HG03066 (cell line): ENCODE data around the gene TBC1D9.
"Not testable (repeated sequence)": the region's sequence is repeated elsewhere in the genome, so short reads cannot be mapped to it uniquely, and the experiment has no call there.

Experiments used
- ATAC-seq: cut with Tn5 transposase; IDR thresholded peaks from one replicate; pipeline ENCODE4 v1.9.1; 2021; ENCODE audit warnings: low read depth; ENCODE audit not compliant: unreplicated experiment

The TBC1D9 gene

DNA sequence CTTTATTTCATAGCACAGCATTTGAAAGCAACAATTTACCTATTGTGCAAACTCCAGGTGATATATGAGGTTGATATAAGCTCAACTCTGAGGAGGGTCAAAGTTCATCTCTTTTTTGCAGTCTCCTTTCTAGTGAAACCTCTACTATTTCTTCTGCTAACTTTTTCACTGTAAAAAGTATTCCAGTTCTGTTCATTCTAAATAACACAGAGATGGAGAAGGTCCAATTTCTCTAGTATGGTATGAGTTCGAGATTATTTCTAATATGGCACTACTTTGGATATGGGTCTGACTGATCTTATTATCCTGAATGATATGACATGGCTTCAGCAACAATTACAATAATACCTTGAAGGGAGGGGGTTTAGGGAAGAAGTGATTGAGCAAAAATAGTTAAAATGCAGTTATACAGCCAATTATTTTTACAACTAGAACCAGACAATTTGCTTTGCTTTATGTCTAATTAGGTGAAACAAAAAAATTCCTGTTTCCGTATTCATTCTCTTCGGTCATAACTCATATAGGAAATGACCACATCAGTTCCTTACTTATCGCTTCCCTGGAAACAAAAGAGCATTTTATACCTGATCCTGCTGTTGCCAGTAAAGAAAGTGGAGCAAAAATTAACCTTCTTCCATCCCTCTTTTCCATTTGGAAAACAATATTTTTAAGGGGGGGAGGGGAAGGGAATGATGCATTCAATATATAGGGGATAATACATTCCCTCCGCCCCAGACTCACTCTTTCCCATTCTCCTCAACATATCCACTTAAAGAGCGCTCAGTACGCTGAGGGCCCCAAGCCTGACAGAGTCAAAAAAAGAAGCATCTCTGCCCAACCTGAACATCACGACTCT, 1.0 kb downstream of the TBC1D9 start:
- no peak for ATAC-seq

DNA sequence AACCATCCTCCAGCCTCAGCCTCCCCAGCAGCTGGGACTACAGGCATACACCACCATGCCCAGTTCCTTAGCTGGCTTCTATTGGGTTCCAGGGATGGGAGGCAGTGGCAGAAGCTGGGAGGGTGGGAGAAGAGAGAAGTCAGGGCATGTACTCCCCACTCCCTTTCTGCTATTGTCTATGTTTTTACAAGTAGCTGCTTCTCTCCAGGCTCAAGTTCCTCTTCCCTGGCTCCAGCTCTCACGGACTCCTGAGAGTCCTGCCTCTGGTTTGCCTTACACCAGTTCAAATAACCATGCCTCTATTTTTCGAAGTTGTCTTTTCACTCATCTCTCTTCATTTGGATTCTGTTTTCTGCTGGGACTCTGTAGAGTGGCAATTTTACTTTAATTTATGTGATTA, 2.9 kb downstream of the TBC1D9 start:
- no peak for ATAC-seq

DNA sequence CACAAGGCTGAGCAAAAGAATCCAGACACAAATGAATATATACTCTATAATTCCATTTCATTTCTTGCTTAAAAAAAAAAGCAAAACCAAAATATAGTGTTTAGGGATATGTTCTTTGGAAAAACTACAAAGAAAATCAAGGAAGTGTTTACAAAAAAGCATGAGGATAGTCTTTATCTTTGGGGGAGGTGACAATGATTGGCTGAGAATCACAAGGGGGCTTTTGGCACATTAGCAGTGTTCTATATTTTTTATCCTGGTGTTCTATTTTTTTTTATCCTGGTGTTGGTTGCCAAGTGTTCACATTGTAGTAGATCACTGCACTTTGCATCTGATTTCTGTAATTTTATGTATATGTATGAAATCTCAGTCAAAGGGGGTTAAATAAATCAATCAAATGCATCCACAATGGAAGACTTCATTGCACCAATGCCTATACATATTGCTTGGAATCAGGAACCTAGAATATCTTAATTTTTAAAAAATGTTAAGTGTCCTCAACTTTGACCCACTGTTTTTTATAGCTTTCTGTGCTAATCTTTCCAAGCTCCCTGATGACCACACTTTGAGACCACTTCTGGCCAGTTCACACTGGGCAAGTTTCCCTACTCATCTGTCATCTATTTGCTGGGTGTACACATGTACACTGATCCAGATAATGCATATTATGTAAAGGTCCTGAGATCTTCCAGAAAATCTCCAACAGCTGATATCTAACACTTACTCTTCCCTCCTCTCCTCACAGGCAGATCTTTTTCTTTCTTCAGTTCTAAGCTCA, 3.7 kb downstream of the TBC1D9 start:
- no peak for ATAC-seq

DNA sequence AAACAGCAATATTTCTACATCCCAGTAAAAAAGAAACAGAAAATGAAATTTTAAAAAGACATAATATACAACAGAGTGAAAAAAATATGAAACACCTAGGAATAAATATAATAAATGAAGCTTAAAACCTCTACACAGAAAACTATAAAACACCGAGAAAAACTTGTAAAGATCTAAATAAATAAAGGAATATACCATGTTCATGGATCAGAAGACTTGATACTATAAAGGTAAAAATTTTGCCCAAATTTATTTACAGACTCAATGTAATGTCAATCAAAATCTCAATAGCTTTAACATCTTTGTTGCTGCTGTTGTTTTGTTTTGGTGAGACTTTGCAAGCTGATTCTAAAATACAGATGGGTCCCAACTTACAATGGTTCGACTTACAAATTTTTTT, 5.7 kb downstream of the TBC1D9 start:
- no peak for ATAC-seq

DNA sequence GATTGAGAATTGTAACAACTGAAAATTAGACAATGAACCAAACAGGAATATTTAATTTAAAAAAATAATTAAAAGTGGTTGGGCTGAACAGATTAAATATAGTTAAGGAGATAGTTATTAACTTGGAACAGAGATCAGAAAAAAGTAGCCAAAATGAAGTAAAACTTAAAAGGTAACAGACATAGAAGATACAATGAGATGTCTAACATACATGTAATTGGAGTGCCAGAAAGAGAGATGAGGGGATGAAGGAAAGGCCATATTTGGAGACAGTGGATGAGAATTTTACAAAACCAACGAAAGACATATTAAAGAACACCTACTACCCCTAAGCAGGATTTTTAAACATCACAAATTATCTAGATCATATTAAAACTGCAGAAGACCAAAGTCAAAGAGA, 8.0 kb downstream of the TBC1D9 start:
- ATAC-seq = no peak

DNA sequence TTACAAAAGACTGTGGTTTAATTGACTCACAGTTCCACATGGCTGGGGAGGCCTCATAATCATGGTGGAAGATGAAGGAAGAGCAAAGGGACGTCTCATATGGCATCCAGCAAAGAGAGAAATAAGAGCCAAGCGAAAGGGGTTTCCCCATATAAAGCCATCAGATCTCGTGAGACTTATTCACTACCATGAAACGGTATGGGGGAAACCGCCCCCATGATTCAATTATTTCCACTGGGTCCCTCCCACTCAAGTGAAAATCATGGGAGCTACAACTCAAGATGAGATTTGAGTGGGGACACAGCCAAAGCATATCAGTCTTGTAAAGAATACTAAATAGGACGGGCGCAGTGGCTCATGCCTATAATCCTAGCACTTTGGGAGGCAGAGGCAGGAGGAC, 9.6 kb downstream of the TBC1D9 start:
- ATAC-seq = not testable (repeated sequence)

DNA sequence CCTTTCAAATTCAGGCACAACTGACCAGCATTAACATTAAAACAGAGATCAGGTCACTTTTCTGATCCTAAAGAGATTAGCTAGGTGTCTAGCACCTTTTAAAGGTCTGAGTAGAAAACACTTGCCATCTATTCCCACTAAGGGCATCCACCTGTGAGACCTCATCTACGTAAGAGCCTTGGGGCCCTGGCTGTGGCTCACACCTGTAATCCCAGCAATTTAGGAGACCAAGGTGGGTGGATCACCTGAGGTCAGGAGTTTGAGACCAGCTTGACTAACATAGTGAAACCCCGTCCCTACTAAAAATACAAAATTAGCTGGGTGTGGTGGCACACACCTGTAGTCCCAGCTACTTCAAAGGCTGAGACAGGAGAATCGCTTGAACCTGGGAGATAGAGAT, 11.8 kb downstream of the TBC1D9 start:
- ATAC-seq = no peak

DNA sequence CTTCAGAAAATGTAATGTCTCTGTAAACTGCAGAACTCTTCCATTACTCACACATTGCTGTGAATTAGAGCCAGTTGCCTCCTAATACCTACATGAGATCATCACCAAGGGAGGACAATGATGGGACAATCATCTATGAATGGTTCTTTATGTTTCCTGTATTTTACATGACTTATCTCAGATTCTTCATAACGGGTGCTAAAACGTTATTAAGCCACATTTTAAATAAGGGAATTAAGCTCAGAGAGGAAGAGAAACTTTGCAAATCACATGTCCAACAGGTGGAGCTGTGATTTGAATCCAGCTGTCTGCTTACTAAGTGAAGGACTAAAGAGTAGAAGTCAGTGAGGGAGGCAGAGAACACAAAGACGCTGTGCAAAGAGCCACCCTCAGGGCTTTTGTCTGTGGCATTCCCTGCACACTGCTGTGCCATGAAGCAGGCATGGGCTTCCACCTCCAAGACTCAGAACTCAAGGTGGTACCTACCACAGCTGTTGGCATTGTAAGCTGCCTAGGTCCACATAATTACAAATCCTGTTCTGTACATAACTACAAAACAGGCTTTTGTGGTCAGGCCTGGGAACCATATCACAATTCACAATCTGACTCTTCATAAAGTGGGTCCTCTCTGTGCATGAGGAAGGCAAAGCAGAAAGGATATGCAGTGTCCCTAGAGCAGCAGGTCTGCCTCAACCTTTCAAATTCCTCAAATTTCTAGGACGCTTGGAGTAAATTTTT, 12.8 kb downstream of the TBC1D9 start:
- peak; percentile 71 for ATAC-seq

DNA sequence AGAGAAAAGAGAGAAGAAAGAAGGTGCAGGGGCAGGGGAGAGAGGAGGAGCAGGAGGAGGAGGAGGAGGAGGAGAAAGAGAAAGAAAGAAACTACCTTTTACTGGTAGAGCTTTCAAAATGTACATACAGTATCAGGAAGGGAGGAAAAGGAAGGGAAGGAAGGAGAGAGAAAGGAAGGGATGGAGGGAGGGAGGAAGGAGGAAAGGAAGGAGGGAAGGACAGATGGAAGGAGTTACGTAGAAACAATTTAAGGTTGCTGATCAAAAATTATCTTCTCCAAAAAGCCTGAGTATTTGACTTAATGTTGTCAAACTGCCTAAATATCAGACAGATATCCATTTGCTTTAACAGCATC, 13.4 kb downstream of the TBC1D9 start:
- peak; percentile 22 for ATAC-seq

DNA sequence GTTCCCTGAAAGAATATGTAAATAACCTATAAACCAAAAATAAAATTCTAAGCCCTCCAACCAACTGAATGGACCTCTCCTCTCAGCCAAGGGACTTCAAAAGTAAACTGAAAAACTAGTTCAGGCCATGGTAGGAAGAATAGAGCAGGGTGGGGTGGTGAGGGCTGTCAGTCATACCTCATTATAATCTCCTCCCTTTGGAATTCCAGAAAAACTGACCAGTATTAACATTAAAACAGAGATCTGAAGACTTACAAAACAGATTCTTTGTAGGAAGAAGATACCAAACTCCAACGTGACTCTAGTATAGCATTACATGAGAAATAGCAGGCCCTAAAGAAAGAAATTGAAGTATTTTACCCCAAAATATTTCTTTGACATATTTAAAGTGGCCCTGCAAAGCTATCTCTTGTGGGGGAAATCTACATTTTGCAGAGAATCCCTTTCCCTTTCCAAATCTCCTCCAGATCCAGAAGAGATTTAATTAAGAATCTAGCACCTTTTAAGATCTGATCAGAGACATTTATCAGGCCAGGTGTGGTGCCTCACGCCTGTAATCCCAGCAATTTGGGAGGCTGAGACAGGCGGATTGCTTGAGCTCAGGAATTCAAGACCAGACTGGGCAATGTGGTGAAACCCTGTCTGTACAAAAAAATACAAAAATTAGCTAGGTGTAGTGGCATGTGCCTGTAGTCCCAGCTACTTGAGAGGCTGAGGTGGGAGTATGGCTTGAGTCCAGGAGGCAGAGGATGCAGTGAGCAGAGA, 15.1 kb downstream of the TBC1D9 start:
- ATAC-seq = no peak

DNA sequence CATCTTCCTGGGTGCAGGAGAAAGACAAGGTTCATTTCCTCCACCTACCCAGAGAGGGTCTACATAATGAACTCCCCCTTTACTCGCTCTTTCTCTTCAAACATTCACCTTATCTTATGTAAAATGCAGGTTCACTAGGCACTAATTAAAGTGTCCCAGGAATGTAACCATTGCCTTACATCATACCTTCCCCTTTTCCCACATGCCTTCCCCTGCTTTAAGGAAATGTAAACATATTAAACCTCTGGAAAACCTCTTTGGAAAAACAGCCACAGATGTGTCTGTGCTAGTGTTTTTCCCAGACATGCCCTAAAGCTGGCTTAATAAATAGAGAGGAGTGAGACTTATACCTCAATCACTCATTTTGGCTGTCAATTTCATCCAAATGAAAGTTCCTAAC, 15.8 kb downstream of the TBC1D9 start:
- no peak for ATAC-seq

DNA sequence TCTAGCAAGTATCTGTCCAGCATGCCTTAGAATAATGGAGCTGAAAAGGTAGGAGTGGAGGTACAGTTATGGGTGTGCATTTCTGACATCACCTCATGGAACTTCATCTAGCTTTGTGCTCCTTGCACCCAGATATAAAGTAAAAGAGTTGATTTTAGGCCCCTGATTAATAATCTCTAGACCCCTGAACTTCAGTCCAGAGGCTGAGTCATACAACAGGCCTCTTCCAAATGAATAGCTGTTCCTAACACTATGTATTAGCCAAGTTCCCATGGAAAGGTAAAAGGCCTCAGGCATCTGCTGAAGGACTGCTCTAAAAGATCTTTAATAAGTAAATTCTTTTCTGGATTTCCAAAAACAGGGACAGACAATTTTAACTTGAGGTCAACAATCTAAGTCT, 16.2 kb downstream of the TBC1D9 start:
- ATAC-seq = no peak

DNA sequence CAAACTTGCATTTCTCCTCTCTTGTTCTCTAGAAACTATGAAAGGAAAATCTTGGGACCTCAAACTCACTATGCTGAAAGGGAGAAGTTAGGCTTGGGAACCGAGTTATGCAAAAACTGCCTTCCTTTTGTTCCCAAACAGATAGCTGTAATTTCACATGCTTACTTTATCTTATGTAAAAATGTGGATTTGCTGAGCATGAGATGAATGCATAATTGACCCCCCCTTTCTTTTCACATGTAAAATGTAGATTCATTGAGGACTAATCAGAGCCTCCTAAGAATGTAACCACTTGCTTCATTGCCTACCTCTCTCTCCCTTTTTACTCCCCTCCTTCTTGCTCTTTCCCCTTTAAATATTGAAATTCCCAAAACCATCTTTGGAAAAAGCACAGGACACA, 18.0 kb downstream of the TBC1D9 start:
- no peak for ATAC-seq

DNA sequence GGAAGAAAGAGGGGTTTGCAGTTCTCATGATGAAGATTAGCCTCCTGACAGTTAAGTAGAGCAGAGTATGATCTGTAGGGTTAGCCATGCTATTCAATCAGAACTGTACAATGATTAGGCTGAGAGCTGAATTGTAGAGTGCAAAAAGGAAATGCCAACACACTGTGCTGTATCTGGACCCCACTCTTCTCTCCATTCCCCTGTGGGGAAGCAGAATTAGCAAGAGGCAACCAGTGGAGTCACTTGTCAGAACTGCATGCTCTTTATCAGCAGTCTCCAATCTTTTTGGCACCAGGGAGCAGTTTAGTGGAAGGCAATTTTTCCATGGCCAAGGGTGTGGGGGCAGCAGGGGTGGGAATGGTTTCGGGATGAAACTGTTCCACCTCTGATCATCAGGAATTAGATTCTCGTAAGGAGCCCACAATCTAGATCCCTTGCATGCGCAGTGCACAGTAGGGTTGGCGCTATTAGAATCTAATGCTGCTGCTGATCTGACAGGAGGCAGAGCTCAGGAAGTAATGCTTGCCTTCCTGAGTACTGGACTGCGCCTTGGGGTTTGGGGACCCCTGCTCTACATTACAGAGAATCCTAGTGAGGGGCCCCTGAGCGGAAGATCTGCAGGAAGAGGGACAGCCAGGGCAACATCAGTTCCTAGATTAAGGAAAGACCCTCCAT, 19.4 kb downstream of the TBC1D9 start:
- ATAC-seq = no peak

DNA sequence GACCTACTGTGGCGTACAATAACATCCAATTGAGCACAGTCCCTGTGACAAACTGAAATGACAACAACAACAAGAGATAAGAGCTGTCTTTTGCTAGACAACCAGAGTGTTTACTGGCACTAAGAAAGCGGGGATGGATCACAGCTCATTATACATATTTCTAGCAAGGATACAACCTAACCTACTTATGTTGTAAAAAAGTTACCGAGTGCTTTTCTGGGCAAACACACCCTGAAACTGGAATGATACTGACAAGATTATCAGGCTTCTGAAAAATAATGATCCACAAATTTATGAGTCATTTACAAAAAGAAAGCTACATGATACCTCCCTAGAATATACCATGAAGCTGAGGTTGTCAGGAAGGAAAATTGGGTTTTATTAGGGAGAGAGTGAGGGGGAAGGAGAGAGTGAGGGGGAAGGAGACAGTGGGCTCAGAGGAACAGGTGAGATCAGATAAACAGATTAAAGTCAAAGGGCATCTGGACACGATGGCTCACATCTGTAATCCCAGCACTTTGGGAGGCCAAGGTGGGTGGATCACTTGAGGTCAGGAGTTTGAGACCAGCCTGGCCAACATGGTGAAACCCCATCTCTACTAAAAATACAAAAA, 20.3 kb downstream of the TBC1D9 start:
- ATAC-seq = no peak

DNA sequence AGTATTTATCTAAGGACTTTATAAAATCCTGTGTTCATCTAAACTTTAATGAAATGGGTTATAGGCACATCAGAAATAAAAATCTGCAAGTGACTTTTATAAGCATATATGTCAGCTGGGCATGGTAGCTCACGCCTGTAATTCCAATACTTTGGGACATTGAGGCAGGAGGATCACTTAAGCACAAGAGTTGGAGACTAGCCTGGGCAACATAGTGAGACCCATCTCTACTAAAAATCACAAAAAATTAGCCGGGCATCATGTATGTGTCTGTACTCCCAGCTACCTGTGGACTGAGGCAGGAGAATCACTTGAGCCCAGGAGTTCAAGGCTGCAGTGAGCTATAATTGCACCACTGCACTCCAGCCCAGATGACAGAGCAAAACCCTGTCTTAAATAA, 20.9 kb downstream of the TBC1D9 start:
- no peak for ATAC-seq

DNA sequence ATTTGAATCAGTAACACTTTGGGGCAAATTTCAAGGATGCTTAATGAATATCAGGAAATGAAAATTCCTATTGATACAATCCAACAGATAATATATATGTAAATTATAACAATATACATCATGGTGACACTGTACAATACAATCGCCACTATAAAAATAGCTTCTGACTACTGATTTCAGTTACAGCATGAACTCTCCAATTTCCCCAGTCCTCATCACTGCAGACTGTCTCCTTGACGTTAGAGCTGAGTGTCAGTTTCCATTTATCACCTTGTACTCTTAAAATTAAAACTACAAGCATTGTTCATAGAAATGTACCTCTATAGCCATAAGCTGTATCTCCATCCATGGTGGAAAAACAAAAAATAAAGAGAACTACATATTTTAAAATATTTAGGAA, 23.4 kb downstream of the TBC1D9 start:
- no peak for ATAC-seq

DNA sequence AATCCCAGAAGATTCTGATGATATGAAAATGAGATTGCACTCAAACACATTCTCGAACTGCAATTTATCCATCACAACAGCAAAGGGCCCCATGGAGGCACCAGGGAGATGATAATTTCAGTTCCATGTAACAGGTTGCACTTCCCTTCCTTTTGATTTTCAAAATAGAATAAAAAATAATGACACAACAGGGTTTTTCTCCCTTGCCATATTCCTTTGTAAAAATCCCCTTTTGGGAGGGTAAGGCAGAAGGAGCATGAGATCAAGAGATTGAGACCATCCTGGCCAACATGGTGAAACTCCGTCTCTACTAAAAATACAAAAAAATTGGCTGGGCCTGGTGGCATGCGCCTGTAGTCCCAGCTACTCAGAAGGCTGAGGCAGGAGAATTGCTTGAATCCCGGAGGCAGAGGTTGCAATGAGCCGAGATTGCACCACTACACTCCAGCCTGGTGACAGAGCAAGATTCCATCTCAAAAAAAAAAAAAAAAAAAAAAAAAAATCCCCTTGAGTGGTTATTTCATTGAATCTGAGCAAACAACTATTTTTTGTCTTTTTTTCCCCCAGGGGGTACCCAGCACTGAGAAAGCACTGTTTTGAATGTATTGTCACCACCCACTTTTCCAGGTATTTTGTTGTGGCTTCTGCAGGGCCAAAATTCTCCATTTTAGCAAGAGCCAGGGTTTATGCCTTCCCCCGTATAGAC, 26.7 kb downstream of the TBC1D9 start:
- ATAC-seq = no peak
